GM13976 (cell line): ENCODE measurements around the gene BCL11A.

Experiments used
- DNase-seq: peaks from one replicate; pipeline ENCODE4 v3.0.0; 2012; ENCODE audit warnings: low spot score
- in situ Hi-C: fragments of 300-500 bp; cut with MboI; formaldehyde crosslinking; loops from one replicate; pipeline ENCODE4 v1.12.0; 2022; ENCODE audit warnings: low sequenced_read_pairs, mixed read lengths, inconsistent platforms; ENCODE audit not compliant: unreplicated experiment
- TF ChIP-seq, protein P1 (sequence below): IDR thresholded peaks from 2 replicates; pipeline ENCODE4 v1.5.1; 2012; ENCODE audit warnings: borderline replicate concordance, mild to moderate bottlenecking; ENCODE audit not compliant: insufficient read depth; ENCODE audit errors: extremely low read depth, missing control alignments, control extremely low read depth

Gene BCL11A

DNA sequence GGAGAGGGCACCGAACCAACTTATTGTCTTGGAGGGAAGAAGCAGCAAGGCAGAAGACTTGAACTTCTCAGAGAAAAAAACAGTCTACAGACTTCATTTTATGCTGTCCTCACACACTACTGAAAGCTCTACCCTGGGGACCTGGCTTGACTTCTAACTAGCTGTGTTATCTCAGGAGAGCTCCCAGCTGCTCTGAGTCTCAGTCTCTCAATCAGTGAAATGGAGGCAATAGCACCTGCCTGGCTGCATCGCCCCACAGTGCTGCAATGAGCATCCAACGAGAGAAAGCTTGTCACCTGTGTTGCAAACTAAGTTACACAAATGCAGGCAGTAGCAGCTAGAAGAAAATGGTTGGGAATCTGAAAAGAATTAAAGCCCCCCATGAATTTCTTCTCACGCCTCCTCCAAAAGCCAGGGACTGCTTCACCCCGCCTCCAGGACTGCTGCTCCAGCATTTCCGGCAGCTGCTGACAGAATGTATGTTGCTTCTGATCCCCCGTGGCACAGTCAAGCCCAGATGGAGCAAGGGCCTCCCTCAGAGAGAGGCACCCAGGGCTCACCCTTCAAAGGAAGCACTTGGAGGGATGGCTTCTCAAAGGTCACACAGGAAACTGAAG, 116.3 kb downstream of the BCL11A start:
- no peak for DNase-seq
- TF ChIP-seq, protein P1, sequence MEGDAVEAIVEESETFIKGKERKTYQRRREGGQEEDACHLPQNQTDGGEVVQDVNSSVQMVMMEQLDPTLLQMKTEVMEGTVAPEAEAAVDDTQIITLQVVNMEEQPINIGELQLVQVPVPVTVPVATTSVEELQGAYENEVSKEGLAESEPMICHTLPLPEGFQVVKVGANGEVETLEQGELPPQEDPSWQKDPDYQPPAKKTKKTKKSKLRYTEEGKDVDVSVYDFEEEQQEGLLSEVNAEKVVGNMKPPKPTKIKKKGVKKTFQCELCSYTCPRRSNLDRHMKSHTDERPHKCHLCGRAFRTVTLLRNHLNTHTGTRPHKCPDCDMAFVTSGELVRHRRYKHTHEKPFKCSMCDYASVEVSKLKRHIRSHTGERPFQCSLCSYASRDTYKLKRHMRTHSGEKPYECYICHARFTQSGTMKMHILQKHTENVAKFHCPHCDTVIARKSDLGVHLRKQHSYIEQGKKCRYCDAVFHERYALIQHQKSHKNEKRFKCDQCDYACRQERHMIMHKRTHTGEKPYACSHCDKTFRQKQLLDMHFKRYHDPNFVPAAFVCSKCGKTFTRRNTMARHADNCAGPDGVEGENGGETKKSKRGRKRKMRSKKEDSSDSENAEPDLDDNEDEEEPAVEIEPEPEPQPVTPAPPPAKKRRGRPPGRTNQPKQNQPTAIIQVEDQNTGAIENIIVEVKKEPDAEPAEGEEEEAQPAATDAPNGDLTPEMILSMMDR = no peak
- in situ Hi-C loops = no loop called here

DNA sequence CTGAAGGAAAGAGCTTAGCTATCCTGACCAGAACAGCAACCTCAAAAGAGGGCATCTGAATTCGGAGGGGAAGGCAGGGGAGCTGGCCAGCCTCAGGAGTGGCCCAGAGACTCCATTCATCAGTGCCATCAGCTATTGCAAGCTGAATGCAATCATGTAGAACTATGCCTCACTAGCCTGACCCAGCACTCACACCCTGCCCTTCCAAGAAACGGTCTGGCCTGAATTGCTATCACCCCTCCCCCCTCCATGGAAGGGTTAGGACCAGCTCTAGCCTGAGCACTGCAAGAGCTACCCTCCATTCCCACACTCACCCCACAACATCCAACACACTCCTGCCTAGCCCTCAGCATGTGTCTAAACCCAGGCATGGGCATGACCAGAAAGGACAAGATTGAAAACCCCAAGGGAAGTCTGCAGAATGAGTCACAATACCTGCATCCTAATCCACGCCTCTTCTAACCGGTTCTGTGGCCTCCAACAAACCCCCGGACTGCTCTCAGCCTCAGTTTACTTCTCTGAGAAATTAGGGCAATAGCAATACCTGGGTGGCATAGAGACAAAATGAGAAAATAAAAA, 120.3 kb downstream of the BCL11A start:
- in situ Hi-C loops = no loop called here
- TF ChIP-seq, protein P1 = no peak
- no peak for DNase-seq

DNA sequence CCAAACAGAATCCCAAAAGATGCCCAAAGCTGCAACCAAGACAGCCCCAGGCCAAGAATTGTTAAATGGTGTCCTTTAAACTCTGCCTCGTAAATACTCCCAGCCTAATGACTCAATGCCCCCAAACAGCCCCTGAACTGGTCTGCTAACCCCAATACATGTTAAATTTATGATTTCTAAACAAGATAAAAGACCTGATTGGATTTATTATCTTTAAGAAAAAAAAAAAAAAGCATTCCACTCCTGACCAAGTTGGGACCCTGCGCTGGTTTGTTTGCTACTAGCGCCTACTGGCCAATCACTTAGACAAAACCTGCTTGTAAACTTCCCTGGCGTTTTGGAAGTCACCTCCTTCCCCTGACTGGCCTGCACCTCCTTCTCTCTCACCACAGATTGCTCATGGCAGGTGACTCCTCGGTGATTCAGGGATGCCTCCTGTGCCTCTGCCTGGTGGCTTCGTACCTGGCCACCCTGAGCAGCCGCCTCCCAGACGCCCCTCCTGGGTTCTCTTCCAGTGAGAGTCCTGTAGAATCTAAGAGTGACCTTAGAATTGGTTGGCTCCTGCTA, 121.3 kb downstream of the BCL11A start:
- TF ChIP-seq, protein P1 = no peak
- in situ Hi-C loops = no loop called here
- DNase-seq = no peak

DNA sequence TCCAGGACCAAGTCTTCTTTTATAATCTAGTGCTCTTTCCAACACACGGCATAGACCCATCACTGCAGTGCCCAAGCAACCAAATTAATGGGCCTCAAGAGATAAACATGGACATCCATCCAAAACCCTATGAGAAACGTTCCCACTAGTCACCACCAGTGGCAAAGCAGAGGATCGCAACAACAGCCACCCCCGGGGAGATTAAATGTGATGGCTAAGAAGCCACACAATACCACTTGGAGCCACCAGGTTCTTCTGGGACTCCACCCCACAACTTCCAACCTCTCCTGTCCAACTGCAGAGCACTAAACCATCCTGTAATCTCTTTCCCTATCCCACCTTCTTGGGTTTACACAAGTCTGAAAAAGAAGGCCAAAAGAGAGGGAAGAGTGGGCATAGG, 123.8 kb downstream of the BCL11A start:
- in situ Hi-C loops = no loop called here
- TF ChIP-seq, protein P1 = no peak
- DNase-seq = no peak

DNA sequence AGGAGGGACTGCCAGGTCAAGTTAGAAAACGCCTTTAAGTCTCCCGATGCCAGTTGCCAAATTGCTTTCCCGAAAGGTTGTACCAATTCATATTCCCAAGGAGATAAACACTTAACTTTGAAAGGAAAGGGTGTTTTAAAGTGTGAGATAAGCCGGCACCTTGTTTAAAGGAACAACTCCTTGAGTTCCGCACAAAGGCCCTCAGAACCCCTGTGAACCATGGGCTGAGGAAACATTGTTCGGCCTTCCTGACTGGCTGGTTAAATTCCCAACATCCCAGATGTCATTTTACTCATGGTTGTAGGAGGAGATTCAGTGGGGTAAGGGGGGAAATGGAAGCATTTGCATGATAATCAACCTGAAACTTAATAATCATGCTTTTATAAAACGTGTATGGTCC, 126.6 kb downstream of the BCL11A start:
- in situ Hi-C loops = no loop called here
- TF ChIP-seq, protein P1 = no peak
- DNase-seq = no peak

DNA sequence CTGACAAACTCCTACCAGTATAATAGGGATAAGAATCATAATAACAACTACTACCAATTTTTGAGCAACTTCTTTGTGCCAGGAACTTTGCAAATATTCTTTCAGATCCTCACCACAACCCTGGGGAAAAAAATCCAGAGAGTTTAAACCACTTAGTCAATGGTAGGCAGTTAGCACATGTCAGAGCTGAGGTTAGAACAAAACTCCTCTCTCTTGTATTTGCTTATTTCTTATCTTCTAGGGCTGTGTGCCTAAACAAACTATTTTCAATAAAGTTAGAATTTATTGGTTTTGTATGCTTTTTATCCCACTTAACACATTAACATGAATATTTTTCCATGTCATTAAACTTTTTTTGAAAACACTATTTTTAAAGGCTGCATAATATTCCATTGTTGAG, 127.1 kb downstream of the BCL11A start:
- TF ChIP-seq, protein P1 = no peak
- no peak for DNase-seq
- in situ Hi-C loops = no loop called here
